ENCODE data around the gene MYBBP1A.

GRCh38 chr17:4529533-4530152 lies 25.5 kb downstream of the MYBBP1A start:
- no peak for TF ChIP-seq CTCF (IDR thresholded peaks at IDR 0.05; ENCODE audit: low read length)
- TF ChIP-seq EZH2phosphoT487 (IDR thresholded peaks at IDR 0.05; ENCODE audit: low read length) = no peak
- TF ChIP-seq EZH2 (optimal IDR thresholded peaks at IDR 0.05; ENCODE audit: low read depth, low read length) = no peak

Measured in MM.1S (cell line).